Measurements from ENCODE around the gene TUG1.

TUG1 gene

GRCh38 chr22:30946354-30946753 is 22.7 kb upstream of the TUG1 start:
- no peak overlapping the region for H3K9ac ChIP-seq (ENCODE audit: low read depth, low read length)
- H2AFZ ChIP-seq (ENCODE audit: low read depth, low read length): no peak overlapping the region
- H3K4me2 ChIP-seq (ENCODE audit: insufficient read depth, low read length): no peak overlapping the region
- no peaks in the 10 kb centered on the region for H3K27me3 ChIP-seq (ENCODE audit: insufficient read depth, low read length, poor library complexity)
- no peak overlapping the region for H3K4me3 ChIP-seq (ENCODE audit: low read depth in 1 of 2, low read length in 2 of 2)
- no peaks in the 10 kb centered on the region for H3K79me2 ChIP-seq (ENCODE audit: insufficient read depth, low read length)
- TF ChIP-seq CTCF (IDR thresholded peaks at IDR 0.05; ENCODE audit: borderline replicate concordance, extremely low read depth, low read length, poor library complexity, severe bottlenecking) (no peak), EZH2 (IDR thresholded peaks at IDR 0.05; ENCODE audit: borderline replicate concordance, low read depth, low read length, severe bottlenecking) (no peak)
- H3K9me3 ChIP-seq (ENCODE audit: insufficient read depth, low read length, severe bottlenecking): no peaks in the 10 kb centered on the region
- no peak for DNase-seq
- peaks cover 91% of the 10 kb centered on the region for H3K36me3 ChIP-seq (ENCODE audit: insufficient read depth, low read length)
- H3K4me1 ChIP-seq (ENCODE audit: insufficient read depth, low read length): no peaks in the 10 kb centered on the region
- no peak overlapping the region for H3K27ac ChIP-seq (ENCODE audit: low read length)
- H4K20me1 ChIP-seq (ENCODE audit: insufficient read depth, low read length): 0 out of 2 replicates have a peak, but pooled peaks cover 2% of the 10 kb centered on the region
- ATAC-seq (ENCODE audit: insufficient read depth, low read depth): no peak

GRCh38 chr22:30947173-30947815 is 21.8 kb upstream of the TUG1 start:
- no peaks in the 10 kb centered on the region for H3K79me2 ChIP-seq (ENCODE audit: insufficient read depth, low read length)
- ATAC-seq (ENCODE audit: insufficient read depth, low read depth) (no peak), DNase-seq (no peak)
- TF ChIP-seq CTCF (IDR thresholded peaks at IDR 0.05; ENCODE audit: borderline replicate concordance, extremely low read depth, low read length, poor library complexity, severe bottlenecking): no peak
- no peak for TF ChIP-seq EZH2 (IDR thresholded peaks at IDR 0.05; ENCODE audit: borderline replicate concordance, low read depth, low read length, severe bottlenecking)
- no peak overlapping the region for H2AFZ ChIP-seq (ENCODE audit: low read depth, low read length)
- no peaks in the 10 kb centered on the region for H3K27me3 ChIP-seq (ENCODE audit: insufficient read depth, low read length, poor library complexity)
- H3K4me3 ChIP-seq (ENCODE audit: low read depth in 1 of 2, low read length in 2 of 2): no peak overlapping the region
- no peaks in the 10 kb centered on the region for H3K9me3 ChIP-seq (ENCODE audit: insufficient read depth, low read length, severe bottlenecking)
- no peak overlapping the region for H3K4me2 ChIP-seq (ENCODE audit: insufficient read depth, low read length)
- peaks cover 83% of the 10 kb centered on the region for H3K36me3 ChIP-seq (ENCODE audit: insufficient read depth, low read length)
- no peak overlapping the region for H3K27ac ChIP-seq (ENCODE audit: low read length)
- H3K9ac ChIP-seq (ENCODE audit: low read depth, low read length): no peak overlapping the region
- no peaks in the 10 kb centered on the region for H3K4me1 ChIP-seq (ENCODE audit: insufficient read depth, low read length)
- H4K20me1 ChIP-seq (ENCODE audit: insufficient read depth, low read length): 0 out of 2 replicates have a peak, but pooled peaks cover 2% of the 10 kb centered on the region

- Histone ChIP-seq H3K4me3 (ENCODE audit: low read depth in 1 of 2, low read length in 2 of 2) (no peak overlapping the region), H3K9me3 (ENCODE audit: insufficient read depth, low read length, severe bottlenecking) (no peaks in the 10 kb centered on the region), H4K20me1 (ENCODE audit: insufficient read depth, low read length) (0 out of 2 replicates have a peak, but pooled peaks cover 2% of the 10 kb centered on the region), H3K36me3 (ENCODE audit: insufficient read depth, low read length) (peaks cover 79% of the 10 kb centered on the region), H3K4me1 (ENCODE audit: insufficient read depth, low read length) (no peaks in the 10 kb centered on the region), H3K9ac (ENCODE audit: low read depth, low read length) (no peak overlapping the region), H3K4me2 (ENCODE audit: insufficient read depth, low read length) (no peak overlapping the region), H3K27me3 (ENCODE audit: insufficient read depth, low read length, poor library complexity) (no peaks in the 10 kb centered on the region), H3K79me2 (ENCODE audit: insufficient read depth, low read length) (no peaks in the 10 kb centered on the region), H2AFZ (ENCODE audit: low read depth, low read length) (no peak overlapping the region), H3K27ac (ENCODE audit: low read length) (no peak overlapping the region)
- TF ChIP-seq EZH2 (IDR thresholded peaks at IDR 0.05; ENCODE audit: borderline replicate concordance, low read depth, low read length, severe bottlenecking) (no peak), CTCF (IDR thresholded peaks at IDR 0.05; ENCODE audit: borderline replicate concordance, extremely low read depth, low read length, poor library complexity, severe bottlenecking) (peak; percentile 60)
- ATAC-seq (ENCODE audit: insufficient read depth, low read depth): no peak
- no peak for DNase-seq
Observed at GRCh38 chr22:30947816-30948454, 21.1 kb upstream of the TUG1 start.
